OCI-LY7 (cell line): ENCODE measurements around the gene ARHGEF25. TPM values are rescaled to one million over a fixed set of nuclear protein-coding genes. Genes with fewer than 3 reads are reported as not detected.

Experiments used
- BruUV-seq: library from RNA; stranded (reverse); fragments of 400-500 nt; replicated peaks from 2 replicates; lab custom pipeline; 2021; lab: Mats Ljungman, UMichigan
- CTCF ChIA-PET: fragments of 300-600 bp; sonication (Branson Sonifier 250); formaldehyde crosslinking; loops from one replicate; lab custom pipeline; 2022; ENCODE audit warnings: antibody characterized with exemption; ENCODE audit not compliant: unreplicated experiment; lab: Charles Lee
- POLR2A ChIA-PET: fragments of 300-600 bp; sonication (Branson Sonifier 250); formaldehyde crosslinking; loops from one replicate; lab custom pipeline; 2022; ENCODE audit warnings: antibody characterized with exemption; lab: Charles Lee
- DNase-seq: peaks from one replicate; pipeline ENCODE4 v3.0.0-alpha.2; 2015; ENCODE audit warnings: low spot score
- H2AFZ ChIP-seq: fragments of 200-600 bp; sonication (generic), shearing (Covaris generic); 2 replicates; pipeline ENCODE4 v1.6.1; 2014; ENCODE audit warnings: mild to moderate bottlenecking, antibody characterized with exemption, low read length, moderate library complexity
- H3K27ac ChIP-seq: fragments of 200-600 bp; sonication (generic); 2 replicates; pipeline ENCODE4 v1.5.1; 2014; ENCODE audit warnings: mixed run types, low read depth, mild to moderate bottlenecking, moderate library complexity, low read length, inconsistent platforms; ENCODE audit not compliant: poor library complexity, severe bottlenecking
- H3K36me3 ChIP-seq: fragments of 200-600 bp; sonication (generic); 2 replicates; pipeline ENCODE4 v1.6.1; 2014; ENCODE audit warnings: mild to moderate bottlenecking, antibody characterized with exemption, low read length, moderate library complexity, mixed read lengths; ENCODE audit not compliant: insufficient read depth
- H3K4me1 ChIP-seq: fragments of 200-600 bp; sonication (generic); 2 replicates; pipeline ENCODE4 v1.5.1; 2014; ENCODE audit warnings: mild to moderate bottlenecking, low read length; ENCODE audit not compliant: insufficient read depth, poor library complexity, severe bottlenecking
- H3K4me2 ChIP-seq: fragments of 200-600 bp; sonication (generic); 2 replicates; pipeline ENCODE4 v1.6.1; 2014; ENCODE audit warnings: mild to moderate bottlenecking, low read length
- H3K4me3 ChIP-seq: fragments of 200-600 bp; sonication (generic); 2 replicates; pipeline ENCODE4 v1.5.1; 2014; ENCODE audit warnings: mild to moderate bottlenecking, low read depth, low read length; ENCODE audit not compliant: poor library complexity, severe bottlenecking
- H3K79me2 ChIP-seq: fragments of 200-600 bp; sonication (generic); 2 replicates; pipeline ENCODE4 v1.6.1; 2016; ENCODE audit warnings: low read depth, mild to moderate bottlenecking, low read length, moderate library complexity, mixed read lengths; ENCODE audit not compliant: insufficient read depth
- H3K9me2 ChIP-seq: fragments of 200-600 bp; sonication (generic); 2 replicates; pipeline ENCODE4 v1.6.1; 2016; ENCODE audit warnings: mild to moderate bottlenecking, low read length, mixed read lengths; ENCODE audit not compliant: insufficient read depth
- H3K9me3 ChIP-seq: fragments of 200-600 bp; sonication (generic); 2 replicates; pipeline ENCODE4 v1.6.1; 2014; ENCODE audit warnings: mild to moderate bottlenecking, mixed run types, low read length, mixed read lengths
- H4K20me1 ChIP-seq: fragments of 200-600 bp; sonication (generic); 2 replicates; pipeline ENCODE4 v1.6.1; 2014; ENCODE audit warnings: mild to moderate bottlenecking, antibody characterized with exemption, low read length, moderate library complexity, mixed read lengths; ENCODE audit not compliant: insufficient read depth
- CTCF ChIP-seq: fragments of 200-600 bp; sonication (generic); conservative IDR thresholded peaks from 2 replicates; pipeline ENCODE4 v1.5.1; 2014; ENCODE audit warnings: mild to moderate bottlenecking, antibody characterized with exemption, low read length, moderate library complexity, mixed read lengths
- EZH2phosphoT487 ChIP-seq: fragments of 200-600 bp; sonication (generic); IDR thresholded peaks from 2 replicates; pipeline ENCODE4 v1.6.1; 2018; ENCODE audit warnings: low read depth, borderline replicate concordance, mild to moderate bottlenecking, mixed run types, antibody characterized with exemption, low read length, moderate library complexity, mixed read lengths
- intact Hi-C: fragments of 100-400 bp; cut with micrococcal nuclease; formaldehyde crosslinking; loops from one replicate; pipeline ENCODE4 v1.10.0; 2022; ENCODE audit not compliant: unreplicated experiment
- total RNA-seq, 2 experiments: library from RNA; depleted of rRNA in 1 of 2; stranded (reverse); fragments of >200 nt in 1 of 2; shearing (Covaris generic) in 1 of 2; gene quantifications; 2 replicates each; pipeline ENCODE4 v1.2.3, GENCODE V29; 2014 to 2022

The ARHGEF25 gene
- total RNA-seq, 2 experiments from 2014 or later, result not detected

- no TSS peak for BruUV-seq
- no peaks in the 10 kb centered on the region for H3K9me2 ChIP-seq
- no peaks in the 10 kb centered on the region for H4K20me1 ChIP-seq
- CTCF ChIA-PET, result no interaction called here
- H3K4me1 ChIP-seq, result peaks cover 15% of the 10 kb centered on the region
- no peak overlapping the region for H3K4me3 ChIP-seq
- DNase-seq, result no peak
- H2AFZ ChIP-seq, result no peak overlapping the region
- intact Hi-C loops, result no loop called here
- H3K4me2 ChIP-seq, result no peak overlapping the region
- H3K79me2 ChIP-seq, result no peaks in the 10 kb centered on the region
- no peak overlapping the region for H3K27ac ChIP-seq
- POLR2A ChIA-PET, result no interaction called here
- no peaks in the 10 kb centered on the region for H3K36me3 ChIP-seq
- no peak for TF ChIP-seq EZH2phosphoT487
- TF ChIP-seq CTCF, result no peak
- H3K9me3 ChIP-seq, result no peaks in the 10 kb centered on the region
Observed at GRCh38 chr12:57610554-57611107, 604 bp upstream of the ARHGEF25 start.

GRCh38 chr12:57611827-57612710 is 834 bp downstream of the ARHGEF25 start:
- no TSS peak for BruUV-seq
- H3K4me2 ChIP-seq, result no peak overlapping the region
- POLR2A ChIA-PET, result no interaction called here

More at GRCh38 chr12:57611827-57612710, 834 bp downstream of the ARHGEF25 start:
- H3K9me2 ChIP-seq, result no peaks in the 10 kb centered on the region
- H2AFZ ChIP-seq, result no peak overlapping the region
- H4K20me1 ChIP-seq, result no peaks in the 10 kb centered on the region
- intact Hi-C loops, result no loop called here
- H3K27ac ChIP-seq, result no peak overlapping the region
- no peaks in the 10 kb centered on the region for H3K36me3 ChIP-seq
- no peak for TF ChIP-seq EZH2phosphoT487
- no peak for TF ChIP-seq CTCF
- no peaks in the 10 kb centered on the region for H3K9me3 ChIP-seq
- DNase-seq, result no peak
- no peaks in the 10 kb centered on the region for H3K79me2 ChIP-seq
- peaks cover 15% of the 10 kb centered on the region for H3K4me1 ChIP-seq
- no peak overlapping the region for H3K4me3 ChIP-seq
- CTCF ChIA-PET, result no interaction called here
